ENCODE data around the gene ZNF236. TPM values are rescaled to one million over a fixed set of nuclear protein-coding genes. Genes with fewer than 3 reads are reported as not detected.
A peak's percentile ranks its signal among the peaks of the same experiment; 100 is the strongest.

The ZNF236 gene
- total RNA-seq, 1 donor from 2014 or later, result 20.4 TPM

GRCh38 chr18:76827205-76828200 lies 5.1 kb downstream of the ZNF236 start:
- H3K27me3 Mint-ChIP-seq (ENCODE audit: unreplicated experiment), result no peaks in the 10 kb centered on the region
- peaks cover 54% of the 10 kb centered on the region for H3K4me1 Mint-ChIP-seq (ENCODE audit: unreplicated experiment)
- H3K4me3 Mint-ChIP-seq (ENCODE audit: unreplicated experiment), result no peak overlapping the region
- DNase-seq (ENCODE audit: extremely low spot score, unreplicated experiment), result no peak
- H3K9me3 Mint-ChIP-seq (ENCODE audit: unreplicated experiment), result peaks cover 5% of the 10 kb centered on the region
- TF ChIP-seq CTCF (IDR thresholded peaks at IDR 0.05), result no peak
- H3K27ac Mint-ChIP-seq (ENCODE audit: unreplicated experiment), result peak overlapping the region; percentile 66
- peaks cover 3% of the 10 kb centered on the region for H3K36me3 Mint-ChIP-seq (ENCODE audit: unreplicated experiment)

GRCh38 chr18:76834379-76834778 lies 12.0 kb downstream of the ZNF236 start:
- H3K36me3 Mint-ChIP-seq (ENCODE audit: unreplicated experiment), result peaks cover 3% of the 10 kb centered on the region
- TF ChIP-seq CTCF (IDR thresholded peaks at IDR 0.05), result no peak
- DNase-seq (ENCODE audit: extremely low spot score, unreplicated experiment), result no peak
- no peak overlapping the region for H3K27ac Mint-ChIP-seq (ENCODE audit: unreplicated experiment)
- H3K9me3 Mint-ChIP-seq (ENCODE audit: unreplicated experiment), result peaks cover 5% of the 10 kb centered on the region
- H3K4me3 Mint-ChIP-seq (ENCODE audit: unreplicated experiment), result no peak overlapping the region
- no peaks in the 10 kb centered on the region for H3K27me3 Mint-ChIP-seq (ENCODE audit: unreplicated experiment)
- peaks cover 29% of the 10 kb centered on the region for H3K4me1 Mint-ChIP-seq (ENCODE audit: unreplicated experiment)

- H3K9me3 Mint-ChIP-seq (ENCODE audit: unreplicated experiment), result peaks cover 5% of the 10 kb centered on the region
- H3K27ac Mint-ChIP-seq (ENCODE audit: unreplicated experiment), result no peak overlapping the region
- H3K27me3 Mint-ChIP-seq (ENCODE audit: unreplicated experiment), result no peaks in the 10 kb centered on the region
- peaks cover 29% of the 10 kb centered on the region for H3K4me1 Mint-ChIP-seq (ENCODE audit: unreplicated experiment)
- no peak for DNase-seq (ENCODE audit: extremely low spot score, unreplicated experiment)
- TF ChIP-seq CTCF (IDR thresholded peaks at IDR 0.05), result no peak
- no peak overlapping the region for H3K4me3 Mint-ChIP-seq (ENCODE audit: unreplicated experiment)
- H3K36me3 Mint-ChIP-seq (ENCODE audit: unreplicated experiment), result peaks cover 3% of the 10 kb centered on the region
Measured at GRCh38 chr18:76835380-76835779, 13.0 kb downstream of the ZNF236 start.

- H3K4me1 Mint-ChIP-seq (ENCODE audit: unreplicated experiment), result peaks cover 21% of the 10 kb centered on the region
- no peak for TF ChIP-seq CTCF (IDR thresholded peaks at IDR 0.05)
- no peak for DNase-seq (ENCODE audit: extremely low spot score, unreplicated experiment)
- no peak overlapping the region for H3K27ac Mint-ChIP-seq (ENCODE audit: unreplicated experiment)
- no peaks in the 10 kb centered on the region for H3K9me3 Mint-ChIP-seq (ENCODE audit: unreplicated experiment)
- no peaks in the 10 kb centered on the region for H3K36me3 Mint-ChIP-seq (ENCODE audit: unreplicated experiment)
- H3K27me3 Mint-ChIP-seq (ENCODE audit: unreplicated experiment), result no peaks in the 10 kb centered on the region
- no peak overlapping the region for H3K4me3 Mint-ChIP-seq (ENCODE audit: unreplicated experiment)
Measured at GRCh38 chr18:76837071-76837470, 14.7 kb downstream of the ZNF236 start.

- Mint-ChIP-seq H3K4me3 (ENCODE audit: unreplicated experiment) (no peak overlapping the region), H3K27me3 (ENCODE audit: unreplicated experiment) (no peaks in the 10 kb centered on the region), H3K27ac (ENCODE audit: unreplicated experiment) (peak overlapping the region; percentile 39), H3K4me1 (ENCODE audit: unreplicated experiment) (peaks cover 21% of the 10 kb centered on the region), H3K36me3 (ENCODE audit: unreplicated experiment) (no peaks in the 10 kb centered on the region), H3K9me3 (ENCODE audit: unreplicated experiment) (no peaks in the 10 kb centered on the region)
- no peak for TF ChIP-seq CTCF (IDR thresholded peaks at IDR 0.05)
- no peak for DNase-seq (ENCODE audit: extremely low spot score, unreplicated experiment)
Measured at GRCh38 chr18:76838182-76838581, 15.8 kb downstream of the ZNF236 start.
